Neural progenitor cell (in vitro differentiated cells): ENCODE measurements around the gene GAS2L1. TPM values are rescaled to one million over a fixed set of nuclear protein-coding genes. Genes with fewer than 3 reads are reported as not detected.

ENCODE experiments used
- DNase-seq: peaks from one replicate; pipeline ENCODE4 v3.0.0-alpha.2; 2016; ENCODE audit warnings: low spot score
- H2AFZ ChIP-seq: fragments of 200-600 bp; sonication (generic); replicated peaks from 2 replicates; pipeline ENCODE4 v1.6.1; 2016; ENCODE audit warnings: antibody characterized with exemption
- H3F3A ChIP-seq: fragments of 200-600 bp; sonication (generic); 2 replicates; pipeline ENCODE4 v1.6.1; 2016; ENCODE audit warnings: antibody characterized with exemption, low read depth
- H3K27ac ChIP-seq: fragments of 200-600 bp; sonication (generic); 2 replicates; pipeline ENCODE4 v1.5.1; 2016; ENCODE audit warnings: mild to moderate bottlenecking
- H3K27me3 ChIP-seq: fragments of 200-600 bp; sonication (generic); 2 replicates; pipeline ENCODE4 v1.6.1; 2016; ENCODE audit warnings: mild to moderate bottlenecking, moderate library complexity
- H3K36me3 ChIP-seq: fragments of 200-600 bp; sonication (generic); 2 replicates; pipeline ENCODE4 v1.5.1; 2016
- H3K4me1 ChIP-seq: fragments of 200-600 bp; sonication (generic); 2 replicates; pipeline ENCODE4 v1.6.1; 2016; ENCODE audit warnings: mixed run types
- H3K4me2 ChIP-seq: fragments of 200-600 bp; sonication (generic); 2 replicates; pipeline ENCODE4 v1.6.1; 2016
- H3K4me3 ChIP-seq: fragments of 200-600 bp; sonication (generic); 2 replicates; pipeline ENCODE4 v1.5.1; 2016
- H3K79me2 ChIP-seq: fragments of 200-600 bp; sonication (generic); 2 replicates; pipeline ENCODE4 v1.6.1; 2016; ENCODE audit warnings: low read depth
- H3K9ac ChIP-seq: fragments of 200-600 bp; sonication (generic); 2 replicates; pipeline ENCODE4 v1.6.1; 2016
- H3K9me3 ChIP-seq: fragments of 200-600 bp; sonication (generic); 2 replicates; pipeline ENCODE4 v1.5.1; 2016; ENCODE audit warnings: low read depth
- H4K20me1 ChIP-seq: fragments of 200-600 bp; sonication (generic); 2 replicates; pipeline ENCODE4 v1.6.1; 2016; ENCODE audit warnings: low read depth
- H3K27ac Mint-ChIP-seq: 3 replicates; pipeline ENCODE4 v1.8.0; 2021; ENCODE audit warnings: mixed read lengths
- H3K27me3 Mint-ChIP-seq: 2 replicates; pipeline ENCODE4 v1.8.0; 2022; ENCODE audit warnings: low read depth, mild to moderate bottlenecking, inconsistent platforms, moderate library complexity, mixed read lengths; ENCODE audit not compliant: insufficient read depth
- H3K36me3 Mint-ChIP-seq: 3 replicates; pipeline ENCODE4 v1.8.0; 2021; ENCODE audit warnings: mixed read lengths
- H3K4me1 Mint-ChIP-seq: 3 replicates; pipeline ENCODE4 v1.8.0; 2021; ENCODE audit warnings: mixed read lengths
- H3K4me3 Mint-ChIP-seq: 3 replicates; pipeline ENCODE4 v1.8.0; 2021; ENCODE audit warnings: mild to moderate bottlenecking, moderate library complexity, mixed read lengths
- H3K9me3 Mint-ChIP-seq: 3 replicates; pipeline ENCODE4 v1.8.0; 2020; ENCODE audit warnings: mixed read lengths
- CTCF ChIP-seq: fragments of 200-600 bp; sonication (generic); IDR thresholded peaks from 2 replicates; pipeline ENCODE4 v1.5.1; 2017; ENCODE audit warnings: antibody characterized with exemption, mild to moderate bottlenecking
- EZH2 ChIP-seq: fragments of 200-600 bp; sonication (generic); IDR thresholded peaks from 2 replicates; pipeline ENCODE4 v1.6.1; 2017; ENCODE audit warnings: antibody characterized with exemption, mild to moderate bottlenecking, moderate library complexity
- EZH2phosphoT487 ChIP-seq: fragments of 200-600 bp; sonication (generic); IDR thresholded peaks from 2 replicates; pipeline ENCODE4 v1.6.1; 2017; ENCODE audit warnings: antibody characterized with exemption
- total RNA-seq: library from RNA; depleted of rRNA; stranded (reverse); fragments of >200 nt; gene quantifications from 2 replicates; pipeline ENCODE4 v1.2.3, GENCODE V29; 2015; ENCODE audit warnings: low replicate concordance

GAS2L1 gene
- total RNA-seq, 1 donor from 2014 or later, result 0.95 TPM

GRCh38 chr22:29266564-29267461 is 39.6 kb upstream of the GAS2L1 start:
- Histone ChIP-seq H3K36me3 (no peaks in the 10 kb centered on the region), H4K20me1 (peaks cover 33% of the 10 kb centered on the region), H3K79me2 (peaks cover 60% of the 10 kb centered on the region), H3K4me3 (peak overlapping the region; percentile 89), H3K4me2 (peak overlapping the region; percentile 95), H2AFZ (peak overlapping the region; percentile 100), H3K9me3 (no peaks in the 10 kb centered on the region), H3K4me1 (peaks cover 26% of the 10 kb centered on the region), H3F3A (peaks cover 12% of the 10 kb centered on the region), H3K27me3 (no peaks in the 10 kb centered on the region), H3K9ac (peak overlapping the region; percentile 100), H3K27ac (peak overlapping the region; percentile 100)
- Mint-ChIP-seq H3K27ac (peak overlapping the region; percentile 90), H3K27me3 (peaks cover 12% of the 10 kb centered on the region), H3K36me3 (peaks cover 23% of the 10 kb centered on the region), H3K9me3 (no peaks in the 10 kb centered on the region), H3K4me1 (peaks cover 39% of the 10 kb centered on the region), H3K4me3 (peak overlapping the region; percentile 95)
- no peak for TF ChIP-seq CTCF
- peak; percentile 55 for DNase-seq

- H3K9me3 Mint-ChIP-seq, result no peaks in the 10 kb centered on the region
- peaks cover 25% of the 10 kb centered on the region for H3K36me3 Mint-ChIP-seq
- Histone ChIP-seq H3K27ac (peak overlapping the region; percentile 100), H3K79me2 (peaks cover 66% of the 10 kb centered on the region), H3K9ac (peak overlapping the region; percentile 100), H3K27me3 (no peaks in the 10 kb centered on the region), H3K4me3 (peak overlapping the region; percentile 89), H4K20me1 (peaks cover 40% of the 10 kb centered on the region), H3K4me2 (peak overlapping the region; percentile 95), H3K9me3 (no peaks in the 10 kb centered on the region), H2AFZ (peak overlapping the region; percentile 100), H3F3A (peaks cover 12% of the 10 kb centered on the region), H3K4me1 (peaks cover 30% of the 10 kb centered on the region), H3K36me3 (peaks cover 6% of the 10 kb centered on the region)
- no peak for DNase-seq
- peak overlapping the region; percentile 99 for H3K27ac Mint-ChIP-seq
- peak overlapping the region; percentile 95 for H3K4me3 Mint-ChIP-seq
- TF ChIP-seq EZH2, result no peak
- TF ChIP-seq CTCF, result no peak
- TF ChIP-seq EZH2phosphoT487, result no peak
- peaks cover 46% of the 10 kb centered on the region for H3K4me1 Mint-ChIP-seq
- peaks cover 12% of the 10 kb centered on the region for H3K27me3 Mint-ChIP-seq
These were observed 39.0 kb upstream of the GAS2L1 start for GRCh38 chr22:29267462-29267857.

- H3K27me3 ChIP-seq, result no peaks in the 10 kb centered on the region
- H2AFZ ChIP-seq, result peak within 1 kb of the TSS; percentile 100
- Mint-ChIP-seq H3K36me3 (peaks cover 25% of the 10 kb centered on the region), H3K27ac (peak within 1 kb of the TSS; percentile 99), H3K9me3 (no peaks in the 10 kb centered on the region), H3K27me3 (peaks cover 12% of the 10 kb centered on the region), H3K4me1 (peaks cover 49% of the 10 kb centered on the region), H3K4me3 (peak within 1 kb of the TSS; percentile 95)
- TF ChIP-seq CTCF (no peak), EZH2 (no peak), EZH2phosphoT487 (no peak)
- peaks cover 71% of the 10 kb centered on the region for H3K79me2 ChIP-seq
- H3K9me3 ChIP-seq, result no peaks in the 10 kb centered on the region
- H3K9ac ChIP-seq, result peak within 1 kb of the TSS; percentile 100
- peaks cover 45% of the 10 kb centered on the region for H4K20me1 ChIP-seq
- peak within 1 kb of the TSS; percentile 95 for H3K4me2 ChIP-seq
- peak within 1 kb of the TSS; percentile 89 for H3K4me3 ChIP-seq
- peaks cover 12% of the 10 kb centered on the region for H3F3A ChIP-seq
- H3K36me3 ChIP-seq, result peaks cover 7% of the 10 kb centered on the region
- H3K27ac ChIP-seq, result peak within 1 kb of the TSS; percentile 100
- peak; percentile 97 for DNase-seq
- H3K4me1 ChIP-seq, result peaks cover 36% of the 10 kb centered on the region
These were observed 38.5 kb upstream of the GAS2L1 start, which contains the start of the genes EWSR1 and RHBDD3 for GRCh38 chr22:29267858-29268510. Gene EWSR1 (plus strand): TSS chr22:29268268. CDS start chr22:29268337, 69 bp downstream. Gene RHBDD3 (minus strand): TSS chr22:29267981. CDS start chr22:29265626, 2,355 bp downstream.
